ENCODE results near the gene SREBF2. TPM values are rescaled to one million over a fixed set of nuclear protein-coding genes. Genes with fewer than 3 reads are reported as not detected.

Gene SREBF2
- polyA plus RNA-seq, 1 donor from 2014 or later = 73.0 TPM

GRCh38 chr22:41915035-41915785 lies 82.3 kb downstream of the SREBF2 start, which contains the start of gene SHISA8:
SHISA8 (minus strand) TSS chr22:41915074; CDS start chr22:41914667, 407 bp downstream.
- peaks cover 94% of the 10 kb centered on the region for H3K27me3 ChIP-seq (ENCODE audit: insufficient read depth, low read depth, low read length)

DNA sequence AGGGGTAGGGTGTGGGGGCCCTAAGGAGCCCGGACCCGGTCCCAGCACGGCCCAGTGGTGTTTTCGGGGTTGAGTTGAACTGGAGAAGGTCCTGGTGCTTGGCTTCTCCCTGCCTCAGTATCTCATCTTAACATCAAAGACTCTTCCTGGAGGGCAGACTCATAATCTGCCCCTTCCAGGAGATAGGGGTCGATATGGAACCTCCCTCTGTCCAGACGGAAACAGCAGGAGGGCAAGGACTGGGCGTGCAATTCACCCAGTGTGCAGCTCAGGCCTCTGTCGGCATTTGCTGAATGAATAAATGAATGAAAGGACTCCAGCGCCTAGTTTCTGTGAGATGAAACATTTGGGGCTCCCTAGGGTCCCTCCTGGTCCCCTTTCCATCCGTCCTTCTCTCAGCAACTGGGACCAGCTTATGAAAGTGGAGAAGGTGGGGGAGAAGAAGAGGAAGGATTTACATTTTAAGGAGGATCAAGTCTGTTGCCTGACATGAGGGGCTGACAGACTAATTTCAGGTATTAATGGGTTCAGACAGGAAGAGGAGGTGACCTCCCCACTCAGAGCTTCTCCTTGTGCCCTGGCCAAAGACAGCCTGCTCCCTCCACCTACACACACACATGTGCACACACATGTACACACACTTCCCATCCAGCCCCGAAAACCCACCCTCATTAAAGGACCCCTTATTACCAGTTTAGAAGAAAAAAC lies 83.0 kb downstream of the SREBF2 start:
- H3K27ac ChIP-seq (ENCODE audit: low read length) = no peak overlapping the region
- no peak overlapping the region for H2AFZ ChIP-seq (ENCODE audit: low read depth, low read length)

More at GRCh38 chr22:41915035-41915785, 82.3 kb downstream of the SREBF2 start, which contains the start of gene SHISA8:
- no peaks in the 10 kb centered on the region for H3K9me2 ChIP-seq (ENCODE audit: insufficient read depth, low read length)
- H3K36me3 ChIP-seq (ENCODE audit: insufficient read depth, low read length) = no peaks in the 10 kb centered on the region
- TF ChIP-seq SMC3 (conservative IDR thresholded peaks at IDR 0.05; ENCODE audit: poor library complexity) = no peak
- TF ChIP-seq, protein P1, sequence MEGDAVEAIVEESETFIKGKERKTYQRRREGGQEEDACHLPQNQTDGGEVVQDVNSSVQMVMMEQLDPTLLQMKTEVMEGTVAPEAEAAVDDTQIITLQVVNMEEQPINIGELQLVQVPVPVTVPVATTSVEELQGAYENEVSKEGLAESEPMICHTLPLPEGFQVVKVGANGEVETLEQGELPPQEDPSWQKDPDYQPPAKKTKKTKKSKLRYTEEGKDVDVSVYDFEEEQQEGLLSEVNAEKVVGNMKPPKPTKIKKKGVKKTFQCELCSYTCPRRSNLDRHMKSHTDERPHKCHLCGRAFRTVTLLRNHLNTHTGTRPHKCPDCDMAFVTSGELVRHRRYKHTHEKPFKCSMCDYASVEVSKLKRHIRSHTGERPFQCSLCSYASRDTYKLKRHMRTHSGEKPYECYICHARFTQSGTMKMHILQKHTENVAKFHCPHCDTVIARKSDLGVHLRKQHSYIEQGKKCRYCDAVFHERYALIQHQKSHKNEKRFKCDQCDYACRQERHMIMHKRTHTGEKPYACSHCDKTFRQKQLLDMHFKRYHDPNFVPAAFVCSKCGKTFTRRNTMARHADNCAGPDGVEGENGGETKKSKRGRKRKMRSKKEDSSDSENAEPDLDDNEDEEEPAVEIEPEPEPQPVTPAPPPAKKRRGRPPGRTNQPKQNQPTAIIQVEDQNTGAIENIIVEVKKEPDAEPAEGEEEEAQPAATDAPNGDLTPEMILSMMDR (IDR thresholded peaks at IDR 0.05; ENCODE audit: poor library complexity, severe bottlenecking) = no peak
- no peak for TF ChIP-seq MXI1 (conservative IDR thresholded peaks at IDR 0.05; ENCODE audit: poor library complexity, severe bottlenecking)
- TF ChIP-seq, protein P2, sequence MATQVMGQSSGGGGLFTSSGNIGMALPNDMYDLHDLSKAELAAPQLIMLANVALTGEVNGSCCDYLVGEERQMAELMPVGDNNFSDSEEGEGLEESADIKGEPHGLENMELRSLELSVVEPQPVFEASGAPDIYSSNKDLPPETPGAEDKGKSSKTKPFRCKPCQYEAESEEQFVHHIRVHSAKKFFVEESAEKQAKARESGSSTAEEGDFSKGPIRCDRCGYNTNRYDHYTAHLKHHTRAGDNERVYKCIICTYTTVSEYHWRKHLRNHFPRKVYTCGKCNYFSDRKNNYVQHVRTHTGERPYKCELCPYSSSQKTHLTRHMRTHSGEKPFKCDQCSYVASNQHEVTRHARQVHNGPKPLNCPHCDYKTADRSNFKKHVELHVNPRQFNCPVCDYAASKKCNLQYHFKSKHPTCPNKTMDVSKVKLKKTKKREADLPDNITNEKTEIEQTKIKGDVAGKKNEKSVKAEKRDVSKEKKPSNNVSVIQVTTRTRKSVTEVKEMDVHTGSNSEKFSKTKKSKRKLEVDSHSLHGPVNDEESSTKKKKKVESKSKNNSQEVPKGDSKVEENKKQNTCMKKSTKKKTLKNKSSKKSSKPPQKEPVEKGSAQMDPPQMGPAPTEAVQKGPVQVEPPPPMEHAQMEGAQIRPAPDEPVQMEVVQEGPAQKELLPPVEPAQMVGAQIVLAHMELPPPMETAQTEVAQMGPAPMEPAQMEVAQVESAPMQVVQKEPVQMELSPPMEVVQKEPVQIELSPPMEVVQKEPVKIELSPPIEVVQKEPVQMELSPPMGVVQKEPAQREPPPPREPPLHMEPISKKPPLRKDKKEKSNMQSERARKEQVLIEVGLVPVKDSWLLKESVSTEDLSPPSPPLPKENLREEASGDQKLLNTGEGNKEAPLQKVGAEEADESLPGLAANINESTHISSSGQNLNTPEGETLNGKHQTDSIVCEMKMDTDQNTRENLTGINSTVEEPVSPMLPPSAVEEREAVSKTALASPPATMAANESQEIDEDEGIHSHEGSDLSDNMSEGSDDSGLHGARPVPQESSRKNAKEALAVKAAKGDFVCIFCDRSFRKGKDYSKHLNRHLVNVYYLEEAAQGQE (IDR thresholded peaks at IDR 0.05; ENCODE audit: borderline replicate concordance) = no peak
- no peak for TF ChIP-seq TAF1 (IDR thresholded peaks at IDR 0.05; ENCODE audit: low read depth)
- no peak for TF ChIP-seq EZH2 (IDR thresholded peaks at IDR 0.05; ENCODE audit: borderline replicate concordance, insufficient read depth, low read length, poor library complexity, severe bottlenecking)
- TF ChIP-seq EP300 (conservative IDR thresholded peaks at IDR 0.05; ENCODE audit: poor library complexity, severe bottlenecking) = no peak
- TF ChIP-seq POLR2AphosphoS5 (IDR thresholded peaks at IDR 0.05) = no peak
- TF ChIP-seq RAD21 (conservative IDR thresholded peaks at IDR 0.05) = no peak
- peak within 1 kb of the TSS; percentile 58 for H3K4me3 ChIP-seq (ENCODE audit: low read length)
- no peaks in the 10 kb centered on the region for H3K9me3 ChIP-seq (ENCODE audit: low read length)
- H3F3A ChIP-seq (ENCODE audit: insufficient read depth, low read length, poor library complexity, severe bottlenecking) = no peaks in the 10 kb centered on the region
- H3K9ac ChIP-seq (ENCODE audit: low read length) = peak within 1 kb of the TSS; percentile 53
- H3K27ac ChIP-seq (ENCODE audit: low read length) = no peak within 1 kb of the TSS
- no peaks in the 10 kb centered on the region for H3K79me2 ChIP-seq (replicated peaks; ENCODE audit: insufficient read depth, low read length)
- no peak within 1 kb of the TSS for H3K4me2 ChIP-seq (ENCODE audit: low read length)
- no peak within 1 kb of the TSS for H2AFZ ChIP-seq (ENCODE audit: low read depth, low read length)
- no peaks in the 10 kb centered on the region for H4K20me1 ChIP-seq (ENCODE audit: insufficient read depth)

More for the DNA sequence above, 83.0 kb downstream of the SREBF2 start:
- H3K27me3 ChIP-seq (ENCODE audit: insufficient read depth, low read depth, low read length) = peaks cover 93% of the 10 kb centered on the region
- H3K9ac ChIP-seq (ENCODE audit: low read length) = no peak overlapping the region
- no peak overlapping the region for H3K4me2 ChIP-seq (ENCODE audit: low read length)
- H4K20me1 ChIP-seq (ENCODE audit: insufficient read depth) = no peaks in the 10 kb centered on the region
- TF ChIP-seq POLR2AphosphoS5 (IDR thresholded peaks at IDR 0.05) (no peak), EP300 (conservative IDR thresholded peaks at IDR 0.05; ENCODE audit: poor library complexity, severe bottlenecking) (no peak), RAD21 (conservative IDR thresholded peaks at IDR 0.05) (no peak)
- TF ChIP-seq, protein P2 (IDR thresholded peaks at IDR 0.05; ENCODE audit: borderline replicate concordance) = no peak
- no peaks in the 10 kb centered on the region for H3K79me2 ChIP-seq (replicated peaks; ENCODE audit: insufficient read depth, low read length)
- H3F3A ChIP-seq (ENCODE audit: insufficient read depth, low read length, poor library complexity, severe bottlenecking) = no peaks in the 10 kb centered on the region
- H3K36me3 ChIP-seq (ENCODE audit: insufficient read depth, low read length) = no peaks in the 10 kb centered on the region
- no peak overlapping the region for H3K4me3 ChIP-seq (ENCODE audit: low read length)
- H3K9me3 ChIP-seq (ENCODE audit: low read length) = no peaks in the 10 kb centered on the region
- no peaks in the 10 kb centered on the region for H3K9me2 ChIP-seq (ENCODE audit: insufficient read depth, low read length)
